ENCODE results near the gene TNFRSF14. TPM values are rescaled to one million over a fixed set of nuclear protein-coding genes. Genes with fewer than 3 reads are reported as not detected.

Gene TNFRSF14
- total and polyA plus RNA-seq, 2 experiments from 2014 or later = 7.8 to 13.3 TPM

DNA sequence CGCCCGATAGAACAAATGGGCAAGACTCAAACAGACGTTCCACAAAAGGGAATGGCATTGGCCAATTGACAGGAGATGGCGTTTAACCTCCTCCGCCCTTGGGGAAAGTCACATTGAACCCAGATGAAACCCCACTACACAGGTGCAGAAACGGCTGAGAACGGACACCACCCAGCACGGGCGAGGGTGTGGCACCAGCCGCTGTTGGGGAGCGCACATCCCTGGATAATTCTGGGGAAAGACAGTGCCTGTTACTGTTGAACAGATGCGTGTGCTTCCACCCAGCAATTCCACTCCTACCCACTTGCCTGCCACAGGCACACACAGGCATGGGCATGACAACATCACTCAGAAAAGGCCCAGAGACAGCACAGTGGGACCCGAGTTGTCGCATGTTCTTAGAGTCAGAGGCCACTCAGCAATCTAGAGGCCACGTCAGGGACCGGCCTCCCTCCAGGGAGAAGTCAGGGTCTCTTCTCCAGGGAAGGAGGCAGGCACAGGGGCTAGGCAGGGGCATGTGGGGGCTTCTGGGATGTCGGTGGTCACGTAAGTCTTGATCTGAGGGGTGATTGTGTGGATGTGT is 45.6 kb downstream of the TNFRSF14 start:
- H3K27me3 ChIP-seq (replicated peaks; ENCODE audit: insufficient read depth) = no peaks in the 10 kb centered on the region
- H4K20me1 ChIP-seq (ENCODE audit: insufficient read depth) = no peaks in the 10 kb centered on the region
- no peak overlapping the region for H3K9ac ChIP-seq
- no peaks in the 10 kb centered on the region for H3K79me2 ChIP-seq (ENCODE audit: insufficient read depth)
- no peak overlapping the region for H3K4me3 ChIP-seq
- in situ Hi-C loops (cut with MboI) = no loop called here
- H3K4me1 ChIP-seq (ENCODE audit: insufficient read depth) = no peaks in the 10 kb centered on the region
- TF ChIP-seq EZH2phosphoT487 (IDR thresholded peaks at IDR 0.05; ENCODE audit: insufficient read depth, low read depth) (no peak), EZH2 (IDR thresholded peaks at IDR 0.05; ENCODE audit: insufficient read depth, poor library complexity, severe bottlenecking) (no peak)
- no peaks in the 10 kb centered on the region for H3K36me3 ChIP-seq (ENCODE audit: low read depth)
- no peak overlapping the region for H3K27ac ChIP-seq
- H3K9me3 ChIP-seq (ENCODE audit: low read depth) = no peaks in the 10 kb centered on the region
- no peaks in the 10 kb centered on the region for H3F3A ChIP-seq (ENCODE audit: insufficient read depth)
- H3K9me2 ChIP-seq (ENCODE audit: insufficient read depth) = no peaks in the 10 kb centered on the region
- DNase-seq = no peak
- H3K4me2 ChIP-seq (ENCODE audit: unreplicated experiment) = no peak overlapping the region
- WGBS, 2 experiments (ENCODE audit: low coverage in 1 of 2, low lambda C conversion rate in 2 of 2, missing lambda C conversion rate in 2 of 2) = 59% methylated on average over 18 of the region's 18 CpGs
- no peak overlapping the region for H2AFZ ChIP-seq

DNA sequence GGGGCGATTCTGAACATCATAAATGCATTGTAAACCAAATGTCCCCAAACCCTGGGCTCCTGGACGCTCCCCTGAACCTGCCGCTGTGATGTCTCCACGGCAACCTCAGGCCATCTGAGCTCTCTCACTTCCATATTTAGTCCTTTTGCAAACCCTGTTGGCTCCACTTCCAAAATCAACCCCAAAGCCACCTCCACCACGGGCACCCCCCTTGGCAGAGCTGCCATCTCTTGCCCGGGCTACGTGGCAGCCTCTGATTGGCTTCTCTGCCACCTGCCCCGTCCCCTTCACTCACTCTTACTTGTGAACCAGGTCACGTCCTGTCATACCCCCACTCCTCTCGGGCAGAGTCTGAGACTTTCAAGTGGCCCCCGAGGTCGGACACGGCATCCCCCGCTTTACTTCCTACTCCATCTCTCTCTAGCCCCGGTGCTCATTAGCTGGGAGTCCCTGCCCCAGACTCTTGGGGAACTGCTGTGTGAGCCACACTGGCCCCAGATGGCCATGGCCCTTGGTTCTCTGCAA is 46.2 kb downstream of the TNFRSF14 start:
- no peaks in the 10 kb centered on the region for H3F3A ChIP-seq (ENCODE audit: insufficient read depth)
- DNase-seq = no peak
- no peak overlapping the region for H3K4me3 ChIP-seq
- H3K4me1 ChIP-seq (ENCODE audit: insufficient read depth) = no peaks in the 10 kb centered on the region
- TF ChIP-seq EZH2 (IDR thresholded peaks at IDR 0.05; ENCODE audit: insufficient read depth, poor library complexity, severe bottlenecking) = no peak
- H3K36me3 ChIP-seq (ENCODE audit: low read depth) = no peaks in the 10 kb centered on the region
- H3K9me3 ChIP-seq (ENCODE audit: low read depth) = no peaks in the 10 kb centered on the region
- no peaks in the 10 kb centered on the region for H3K79me2 ChIP-seq (ENCODE audit: insufficient read depth)
- no peak overlapping the region for H2AFZ ChIP-seq
- H4K20me1 ChIP-seq (ENCODE audit: insufficient read depth) = no peaks in the 10 kb centered on the region
- 54 to 56% methylated on average over 13 to 15 of the region's 15 CpGs for WGBS, 2 experiments (ENCODE audit: low coverage in 1 of 2, low lambda C conversion rate in 2 of 2, missing lambda C conversion rate in 2 of 2)
- H3K27me3 ChIP-seq (replicated peaks; ENCODE audit: insufficient read depth) = no peaks in the 10 kb centered on the region
- H3K9me2 ChIP-seq (ENCODE audit: insufficient read depth) = no peaks in the 10 kb centered on the region
- H3K9ac ChIP-seq = no peak overlapping the region
- in situ Hi-C loops (cut with MboI) = no loop called here
- no peak overlapping the region for H3K4me2 ChIP-seq (ENCODE audit: unreplicated experiment)
- H3K27ac ChIP-seq = no peak overlapping the region

DNA sequence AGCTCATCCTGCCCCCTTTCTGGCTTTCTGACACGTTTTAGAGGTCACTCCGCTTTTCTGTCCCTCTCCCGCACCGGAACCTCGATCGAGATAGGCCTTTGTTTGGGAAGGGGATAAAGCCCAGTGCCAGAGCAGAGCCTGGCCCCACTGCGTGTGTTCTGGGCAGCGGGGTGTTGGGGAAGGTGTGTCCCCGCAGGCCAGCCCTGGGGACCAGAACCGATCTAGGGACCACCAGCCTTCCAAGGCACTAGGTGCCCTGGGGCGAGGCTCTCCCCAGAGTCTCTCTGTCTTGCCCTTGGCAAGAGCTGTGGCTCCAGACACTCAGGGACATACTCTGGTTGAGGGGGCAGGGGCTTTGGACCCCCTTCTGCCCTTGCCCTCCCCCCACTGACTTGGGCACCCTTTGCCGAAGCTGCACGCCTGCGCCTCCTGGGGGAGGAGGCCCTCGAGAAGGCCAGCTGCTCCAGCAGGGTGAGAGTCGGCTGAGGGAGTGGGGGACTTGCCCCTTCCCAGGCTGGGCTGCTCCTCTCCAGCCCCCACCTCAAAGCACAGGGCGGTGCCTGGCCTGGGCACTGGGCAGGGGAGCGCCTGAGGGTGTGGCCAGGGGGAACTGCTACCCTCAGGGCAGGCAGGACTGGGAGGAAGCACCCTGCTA is 46.8 kb downstream of the TNFRSF14 start:
- no peaks in the 10 kb centered on the region for H3K9me2 ChIP-seq (ENCODE audit: insufficient read depth)
- no peak overlapping the region for H3K4me3 ChIP-seq
- TF ChIP-seq EZH2phosphoT487 (IDR thresholded peaks at IDR 0.05; ENCODE audit: insufficient read depth, low read depth) = no peak
- TF ChIP-seq EZH2 (IDR thresholded peaks at IDR 0.05; ENCODE audit: insufficient read depth, poor library complexity, severe bottlenecking) = no peak
- H3K79me2 ChIP-seq (ENCODE audit: insufficient read depth) = no peaks in the 10 kb centered on the region
- no peak overlapping the region for H2AFZ ChIP-seq
- H3K4me1 ChIP-seq (ENCODE audit: insufficient read depth) = no peaks in the 10 kb centered on the region
- H3F3A ChIP-seq (ENCODE audit: insufficient read depth) = no peaks in the 10 kb centered on the region
- in situ Hi-C loops (cut with MboI) = no loop called here
- 66 to 68% methylated on average over 18 of the region's 18 CpGs for WGBS, 2 experiments (ENCODE audit: low coverage in 1 of 2, low lambda C conversion rate in 2 of 2, missing lambda C conversion rate in 2 of 2)
- H3K27me3 ChIP-seq (replicated peaks; ENCODE audit: insufficient read depth) = no peaks in the 10 kb centered on the region
- H4K20me1 ChIP-seq (ENCODE audit: insufficient read depth) = no peaks in the 10 kb centered on the region
- no peaks in the 10 kb centered on the region for H3K9me3 ChIP-seq (ENCODE audit: low read depth)
- DNase-seq = no peak
- no peak overlapping the region for H3K9ac ChIP-seq
- no peak overlapping the region for H3K27ac ChIP-seq
- H3K4me2 ChIP-seq (ENCODE audit: unreplicated experiment) = no peak overlapping the region
- no peaks in the 10 kb centered on the region for H3K36me3 ChIP-seq (ENCODE audit: low read depth)

DNA sequence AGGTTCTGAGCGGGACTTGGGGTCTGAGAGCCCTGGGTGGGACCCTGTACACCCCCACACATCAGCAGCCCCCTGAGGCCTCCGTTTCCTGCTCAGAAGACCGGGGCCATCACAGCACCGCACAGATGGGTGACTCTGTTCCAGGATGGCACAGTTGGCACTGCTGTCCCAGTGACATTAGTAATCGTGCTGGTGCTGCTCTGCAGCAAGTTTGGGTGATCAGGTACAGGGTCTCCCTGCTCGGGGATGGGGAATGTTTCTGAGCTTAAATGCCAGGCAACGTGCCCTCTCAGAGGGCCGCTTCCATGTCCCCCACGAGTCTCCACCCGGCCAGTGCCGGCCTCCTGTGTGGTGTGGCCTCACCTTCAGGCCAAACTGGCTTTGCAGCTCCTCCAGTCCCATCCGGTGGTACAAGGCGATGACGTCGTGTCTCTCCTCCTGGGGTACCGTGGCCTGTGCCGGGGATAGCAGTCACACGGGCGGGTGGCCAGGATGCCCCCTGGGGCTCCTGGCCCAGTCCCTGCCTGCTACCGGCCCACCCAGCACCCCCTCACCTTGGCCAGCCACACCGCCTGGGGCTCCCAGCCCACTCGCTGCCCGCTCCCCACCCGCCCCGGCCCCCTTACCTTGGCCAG is 47.5 kb downstream of the TNFRSF14 start:
- TF ChIP-seq EZH2 (IDR thresholded peaks at IDR 0.05; ENCODE audit: insufficient read depth, poor library complexity, severe bottlenecking) = no peak
- TF ChIP-seq EZH2phosphoT487 (IDR thresholded peaks at IDR 0.05; ENCODE audit: insufficient read depth, low read depth) = no peak
- Histone ChIP-seq H3F3A (ENCODE audit: insufficient read depth) (no peaks in the 10 kb centered on the region), H3K9me2 (ENCODE audit: insufficient read depth) (no peaks in the 10 kb centered on the region), H3K9me3 (ENCODE audit: low read depth) (no peaks in the 10 kb centered on the region), H3K27me3 (replicated peaks; ENCODE audit: insufficient read depth) (no peaks in the 10 kb centered on the region), H3K27ac (no peak overlapping the region), H4K20me1 (ENCODE audit: insufficient read depth) (no peaks in the 10 kb centered on the region), H3K4me1 (ENCODE audit: insufficient read depth) (no peaks in the 10 kb centered on the region), H3K4me2 (ENCODE audit: unreplicated experiment) (no peak overlapping the region), H2AFZ (no peak overlapping the region), H3K36me3 (ENCODE audit: low read depth) (no peaks in the 10 kb centered on the region), H3K9ac (no peak overlapping the region), H3K4me3 (no peak overlapping the region), H3K79me2 (ENCODE audit: insufficient read depth) (no peaks in the 10 kb centered on the region)
- WGBS, 2 experiments (ENCODE audit: low coverage in 1 of 2, low lambda C conversion rate in 2 of 2, missing lambda C conversion rate in 2 of 2) = 34 to 47% methylated on average over 19 to 25 of the region's 25 CpGs
- in situ Hi-C loops (cut with MboI) = no loop called here
- no peak for DNase-seq
